A673 (cell line): ENCODE data around the gene CRYGN.

ENCODE experiments used
- CTCF ChIP-seq: fragments of 300-800, 200-600 bp; sonication (generic); conservative IDR thresholded peaks from 2 replicates; pipeline ENCODE4 v1.5.1; 2017; ENCODE audit warnings: low read depth, mild to moderate bottlenecking, antibody characterized with exemption, low read length, moderate library complexity, mixed read lengths
- EZH2 ChIP-seq: fragments of 200-600 bp; sonication (generic); IDR thresholded peaks from 2 replicates; pipeline ENCODE4 v1.6.1; 2017; ENCODE audit warnings: borderline replicate concordance, low read depth, mild to moderate bottlenecking, mixed read lengths, antibody characterized with exemption, low read length; ENCODE audit not compliant: poor library complexity, severe bottlenecking

DNA sequence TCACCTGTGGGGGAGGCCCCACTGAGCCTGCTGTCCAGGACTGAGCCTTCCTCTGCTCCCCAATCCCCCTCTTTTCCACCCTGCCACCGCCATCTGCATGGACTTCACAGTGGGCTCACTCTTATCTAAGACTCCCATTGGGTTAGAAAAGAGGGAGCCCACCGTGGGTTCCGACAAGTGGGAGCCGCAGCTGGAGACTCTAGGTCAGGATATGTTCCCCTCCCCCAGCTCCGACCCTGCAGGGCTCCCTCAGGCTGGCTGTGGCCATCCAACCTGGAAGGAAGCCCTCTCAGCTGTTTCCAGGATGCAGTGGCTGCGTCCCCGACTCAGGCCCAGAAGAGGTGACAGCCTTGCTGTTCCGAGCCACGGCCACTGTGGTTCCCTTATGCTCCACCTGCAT lies 34.9 kb downstream of the CRYGN start:
- TF ChIP-seq CTCF (no peak), EZH2 (no peak)
